Hepatocyte (in vitro differentiated cells): ENCODE data around the gene TNFRSF12A. TPM values are rescaled to one million over a fixed set of nuclear protein-coding genes. Genes with fewer than 3 reads are reported as not detected.

Source experiments
- DNase-seq: peaks from one replicate; pipeline ENCODE4 v3.0.0-alpha.2; 2016; ENCODE audit warnings: low spot score
- H2AFZ ChIP-seq: fragments of 200-600 bp; sonication (generic); 2 replicates; pipeline ENCODE4 v1.6.0; 2016; ENCODE audit warnings: antibody characterized with exemption, mild to moderate bottlenecking
- H3K27ac ChIP-seq: fragments of 200-600 bp; sonication (generic); 2 replicates; pipeline ENCODE4 v1.5.1; 2016; ENCODE audit warnings: mild to moderate bottlenecking
- H3K27me3 ChIP-seq: fragments of 200-600 bp; sonication (generic); 2 replicates; pipeline ENCODE4 v1.6.1; 2016
- H3K36me3 ChIP-seq: fragments of 200-600 bp; sonication (generic); replicated peaks from 2 replicates; pipeline ENCODE4 v1.5.1; 2016; ENCODE audit warnings: low read depth; ENCODE audit not compliant: insufficient read depth
- H3K4me1 ChIP-seq: fragments of 200-600 bp; sonication (generic); 2 replicates; pipeline ENCODE4 v1.5.1; 2016; ENCODE audit warnings: mild to moderate bottlenecking, moderate library complexity; ENCODE audit not compliant: insufficient read depth
- H3K4me2 ChIP-seq: fragments of 200-600 bp; sonication (generic); 2 replicates; pipeline ENCODE4 v1.6.0; 2016
- H3K4me3 ChIP-seq: fragments of 200-600 bp; sonication (generic); 2 replicates; pipeline ENCODE4 v1.5.1; 2016; ENCODE audit warnings: mild to moderate bottlenecking
- H3K79me2 ChIP-seq: fragments of 200-600 bp; sonication (generic); 2 replicates; pipeline ENCODE4 v1.6.0; 2017; ENCODE audit warnings: mild to moderate bottlenecking
- H3K9me2 ChIP-seq: fragments of 200-600 bp; sonication (generic); replicated peaks from 2 replicates; pipeline ENCODE4 v1.6.0; 2017; ENCODE audit warnings: mild to moderate bottlenecking; ENCODE audit not compliant: insufficient read depth
- H3K9me3 ChIP-seq: fragments of 200-600 bp; sonication (generic); 2 replicates; pipeline ENCODE4 v1.5.1; 2016; ENCODE audit warnings: low read depth, mild to moderate bottlenecking
- H4K20me1 ChIP-seq: fragments of 200-600 bp; sonication (generic); 2 replicates; pipeline ENCODE4 v1.6.0; 2016; ENCODE audit warnings: mild to moderate bottlenecking; ENCODE audit not compliant: insufficient read depth, poor library complexity, severe bottlenecking
- EZH2 ChIP-seq: fragments of 200-600 bp; sonication (generic); IDR thresholded peaks from 2 replicates; pipeline ENCODE4 v1.6.1; 2016; ENCODE audit warnings: antibody characterized with exemption, mild to moderate bottlenecking, borderline replicate concordance
- EZH2phosphoT487 ChIP-seq: fragments of 200-600 bp; sonication (generic); IDR thresholded peaks from one replicate; pipeline ENCODE4 v1.6.1; 2018; ENCODE audit warnings: antibody characterized with exemption, mild to moderate bottlenecking, low read depth, moderate library complexity; ENCODE audit not compliant: unreplicated experiment, severe bottlenecking
- WGBS: methylation state at CpG from one replicate; pipeline ENCODE4 v1.1.6; 2016; ENCODE audit warnings: low lambda C conversion rate; ENCODE audit errors: missing lambda C conversion rate; 5-methylcytosine and 5-hydroxymethylcytosine counted together
- polyA plus RNA-seq: library from polyadenylated mRNA; unstranded; fragments of >200 nt; fragmentation: Nextera tagmentation; extraction: Ambion mirVana; gene quantifications from 2 replicates; pipeline ENCODE4 v1.2.1, GENCODE V29; 2016
- total RNA-seq: library from RNA; depleted of rRNA; stranded (reverse); fragments of >200 nt; gene quantifications from 2 replicates; pipeline ENCODE4 v1.2.3, GENCODE V29; 2014
- TF ChIP-seq, protein P1 (sequence below): fragments of 200-600 bp; sonication (generic); IDR thresholded peaks from 2 replicates; pipeline ENCODE4 v1.5.1; 2016; ENCODE audit warnings: antibody characterized with exemption, mild to moderate bottlenecking; ENCODE audit not compliant: poor library complexity

The TNFRSF12A gene
- total and polyA plus RNA-seq, 2 experiments from 2014 or later, result 127 to 385 TPM

- Histone ChIP-seq H3K9me3 (no peaks in the 10 kb centered on the region), H3K27ac (no peak overlapping the region), H3K9me2 (no peaks in the 10 kb centered on the region), H4K20me1 (no peaks in the 10 kb centered on the region), H3K4me2 (no peak overlapping the region), H3K4me3 (no peak overlapping the region), H3K79me2 (no peaks in the 10 kb centered on the region), H2AFZ (no peak overlapping the region), H3K27me3 (no peaks in the 10 kb centered on the region), H3K4me1 (peaks cover 3% of the 10 kb centered on the region), H3K36me3 (no peaks in the 10 kb centered on the region)
- no peak for TF ChIP-seq EZH2phosphoT487
- TF ChIP-seq, protein P1, sequence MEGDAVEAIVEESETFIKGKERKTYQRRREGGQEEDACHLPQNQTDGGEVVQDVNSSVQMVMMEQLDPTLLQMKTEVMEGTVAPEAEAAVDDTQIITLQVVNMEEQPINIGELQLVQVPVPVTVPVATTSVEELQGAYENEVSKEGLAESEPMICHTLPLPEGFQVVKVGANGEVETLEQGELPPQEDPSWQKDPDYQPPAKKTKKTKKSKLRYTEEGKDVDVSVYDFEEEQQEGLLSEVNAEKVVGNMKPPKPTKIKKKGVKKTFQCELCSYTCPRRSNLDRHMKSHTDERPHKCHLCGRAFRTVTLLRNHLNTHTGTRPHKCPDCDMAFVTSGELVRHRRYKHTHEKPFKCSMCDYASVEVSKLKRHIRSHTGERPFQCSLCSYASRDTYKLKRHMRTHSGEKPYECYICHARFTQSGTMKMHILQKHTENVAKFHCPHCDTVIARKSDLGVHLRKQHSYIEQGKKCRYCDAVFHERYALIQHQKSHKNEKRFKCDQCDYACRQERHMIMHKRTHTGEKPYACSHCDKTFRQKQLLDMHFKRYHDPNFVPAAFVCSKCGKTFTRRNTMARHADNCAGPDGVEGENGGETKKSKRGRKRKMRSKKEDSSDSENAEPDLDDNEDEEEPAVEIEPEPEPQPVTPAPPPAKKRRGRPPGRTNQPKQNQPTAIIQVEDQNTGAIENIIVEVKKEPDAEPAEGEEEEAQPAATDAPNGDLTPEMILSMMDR, result no peak
- TF ChIP-seq EZH2, result no peak
- DNase-seq, result no peak
- 87% methylated on average over 15 of the region's 15 CpGs for WGBS
Observed at GRCh38 chr16:2971985-2972784, 48.0 kb upstream of the TNFRSF12A start.

GRCh38 chr16:2973093-2973492 is 47.1 kb upstream of the TNFRSF12A start:
- H2AFZ ChIP-seq, result no peak overlapping the region
- no peaks in the 10 kb centered on the region for H4K20me1 ChIP-seq
- H3K9me3 ChIP-seq, result no peaks in the 10 kb centered on the region
- H3K4me3 ChIP-seq, result no peak overlapping the region
- no peaks in the 10 kb centered on the region for H3K36me3 ChIP-seq
- H3K79me2 ChIP-seq, result no peaks in the 10 kb centered on the region
- WGBS, result 78% methylated on average over 5 of the region's 5 CpGs
- H3K9me2 ChIP-seq, result no peaks in the 10 kb centered on the region
- H3K27ac ChIP-seq, result no peak overlapping the region
- no peak overlapping the region for H3K4me2 ChIP-seq
- TF ChIP-seq EZH2 (no peak), EZH2phosphoT487 (no peak)
- TF ChIP-seq, protein P1, result no peak
- peaks cover 3% of the 10 kb centered on the region for H3K4me1 ChIP-seq
- DNase-seq, result no peak
- no peaks in the 10 kb centered on the region for H3K27me3 ChIP-seq

GRCh38 chr16:2973605-2974318 is 46.4 kb upstream of the TNFRSF12A start:
- H3K4me2 ChIP-seq, result no peak overlapping the region
- H3K27ac ChIP-seq, result no peak overlapping the region
- TF ChIP-seq EZH2phosphoT487 (no peak), EZH2 (no peak)
- TF ChIP-seq, protein P1, result no peak
- no peaks in the 10 kb centered on the region for H3K9me3 ChIP-seq
- WGBS, result 90% methylated on average over 12 of the region's 17 CpGs
- no peaks in the 10 kb centered on the region for H3K79me2 ChIP-seq
- no peaks in the 10 kb centered on the region for H3K9me2 ChIP-seq
- no peak overlapping the region for H3K4me3 ChIP-seq
- DNase-seq, result no peak
- H2AFZ ChIP-seq, result no peak overlapping the region
- no peaks in the 10 kb centered on the region for H3K27me3 ChIP-seq
- H3K36me3 ChIP-seq, result no peaks in the 10 kb centered on the region
- peaks cover 3% of the 10 kb centered on the region for H3K4me1 ChIP-seq
- H4K20me1 ChIP-seq, result no peaks in the 10 kb centered on the region
